ENCODE measurements around the gene HAS3. TPM values are rescaled to one million over a fixed set of nuclear protein-coding genes. Genes with fewer than 3 reads are reported as not detected.

HAS3 gene
- total RNA-seq, 3 donors from 2014 or later, result 4.6 to 19.4 (median 15.0) TPM

DNA sequence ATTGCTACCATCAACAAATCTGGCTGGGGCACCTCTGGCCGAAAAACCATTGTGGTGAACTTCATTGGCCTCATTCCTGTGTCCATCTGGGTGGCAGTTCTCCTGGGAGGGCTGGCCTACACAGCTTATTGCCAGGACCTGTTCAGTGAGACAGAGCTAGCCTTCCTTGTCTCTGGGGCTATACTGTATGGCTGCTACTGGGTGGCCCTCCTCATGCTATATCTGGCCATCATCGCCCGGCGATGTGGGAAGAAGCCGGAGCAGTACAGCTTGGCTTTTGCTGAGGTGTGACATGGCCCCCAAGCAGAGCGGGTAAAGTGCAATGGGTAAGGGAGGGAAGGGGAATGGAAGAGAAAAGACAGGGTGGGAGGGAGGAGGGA, 9.5 kb downstream of the HAS3 start:
- H3K4me3 ChIP-seq, result no peak overlapping the region
- H3K4me1 ChIP-seq (ENCODE audit: low read depth), result no peaks in the 10 kb centered on the region
- ATAC-seq (no peak), DNase-seq (peak in 1 of 3 donors; percentile 15)
- no peaks in the 10 kb centered on the region for H3K9me3 ChIP-seq
- no peaks in the 10 kb centered on the region for H3K36me3 ChIP-seq (ENCODE audit: low read depth)
- TF ChIP-seq, protein P1, sequence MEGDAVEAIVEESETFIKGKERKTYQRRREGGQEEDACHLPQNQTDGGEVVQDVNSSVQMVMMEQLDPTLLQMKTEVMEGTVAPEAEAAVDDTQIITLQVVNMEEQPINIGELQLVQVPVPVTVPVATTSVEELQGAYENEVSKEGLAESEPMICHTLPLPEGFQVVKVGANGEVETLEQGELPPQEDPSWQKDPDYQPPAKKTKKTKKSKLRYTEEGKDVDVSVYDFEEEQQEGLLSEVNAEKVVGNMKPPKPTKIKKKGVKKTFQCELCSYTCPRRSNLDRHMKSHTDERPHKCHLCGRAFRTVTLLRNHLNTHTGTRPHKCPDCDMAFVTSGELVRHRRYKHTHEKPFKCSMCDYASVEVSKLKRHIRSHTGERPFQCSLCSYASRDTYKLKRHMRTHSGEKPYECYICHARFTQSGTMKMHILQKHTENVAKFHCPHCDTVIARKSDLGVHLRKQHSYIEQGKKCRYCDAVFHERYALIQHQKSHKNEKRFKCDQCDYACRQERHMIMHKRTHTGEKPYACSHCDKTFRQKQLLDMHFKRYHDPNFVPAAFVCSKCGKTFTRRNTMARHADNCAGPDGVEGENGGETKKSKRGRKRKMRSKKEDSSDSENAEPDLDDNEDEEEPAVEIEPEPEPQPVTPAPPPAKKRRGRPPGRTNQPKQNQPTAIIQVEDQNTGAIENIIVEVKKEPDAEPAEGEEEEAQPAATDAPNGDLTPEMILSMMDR (IDR thresholded peaks at IDR 0.05), result no peak
- intact Hi-C loops (cut with DNase I, micrococcal nuclease), result loop anchor here in 1 of 2 donors (10.0 kb wide), 1 partner anchor 210 kb away; no protein-coding TSS in a partner anchor

DNA sequence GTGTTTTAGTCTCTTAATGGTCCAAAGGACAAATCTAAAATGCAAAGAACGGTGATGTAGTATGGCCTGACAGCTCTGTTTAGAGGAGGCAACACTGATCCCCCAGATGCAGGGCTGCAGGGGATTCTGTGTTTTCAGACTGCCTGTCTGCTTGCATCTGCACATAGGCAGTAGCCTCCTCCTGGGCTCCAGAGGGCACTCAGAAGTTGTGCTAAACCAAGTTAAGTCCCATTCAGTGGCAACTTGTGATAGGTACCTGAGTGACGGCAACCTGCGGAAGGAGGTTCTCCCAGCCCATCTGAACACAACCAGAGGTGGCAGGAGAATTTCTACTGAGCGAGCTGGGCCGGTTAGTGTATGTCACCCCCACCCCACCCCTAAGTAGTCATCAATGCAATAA, 9.9 kb downstream of the HAS3 start:
- ATAC-seq (no peak), DNase-seq (no peak)
- H3K9me3 ChIP-seq, result no peaks in the 10 kb centered on the region
- TF ChIP-seq, protein P1 (IDR thresholded peaks at IDR 0.05), result no peak
- no peaks in the 10 kb centered on the region for H3K36me3 ChIP-seq (ENCODE audit: low read depth)
- H3K4me3 ChIP-seq, result no peak overlapping the region
- no peaks in the 10 kb centered on the region for H3K4me1 ChIP-seq (ENCODE audit: low read depth)
- intact Hi-C loops (cut with DNase I, micrococcal nuclease), result loop anchor here in 1 of 2 donors (10.0 kb wide), 1 partner anchor 211 kb away; no protein-coding TSS in a partner anchor

DNA sequence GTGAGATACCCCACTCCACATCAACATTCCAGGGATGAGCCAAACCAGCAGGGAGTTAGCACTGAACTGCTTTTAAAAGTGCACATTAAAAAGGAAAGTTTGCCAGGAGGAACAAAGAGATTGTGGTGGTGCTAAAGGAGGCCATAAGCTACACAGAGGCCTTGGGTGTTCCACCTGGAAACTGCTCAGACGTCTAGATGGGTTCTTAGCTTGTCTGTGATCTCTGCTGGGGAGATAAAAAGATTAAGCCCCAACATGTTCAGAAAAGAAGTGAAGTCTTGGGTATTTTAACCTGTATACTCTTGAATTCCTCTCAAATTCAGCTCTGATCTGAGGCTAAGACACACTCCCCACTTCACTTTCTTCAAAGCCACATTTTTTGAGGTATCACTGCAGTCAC, 10.4 kb downstream of the HAS3 start:
- intact Hi-C loops (cut with DNase I, micrococcal nuclease), result loop anchor here in 1 of 2 donors (10.0 kb wide), 1 partner anchor 211 kb away; no protein-coding TSS in a partner anchor
- TF ChIP-seq, protein P1 (IDR thresholded peaks at IDR 0.05), result no peak
- DNase-seq (no peak), ATAC-seq (no peak)
- H3K4me1 ChIP-seq (ENCODE audit: low read depth), result no peaks in the 10 kb centered on the region
- H3K9me3 ChIP-seq, result no peaks in the 10 kb centered on the region
- no peaks in the 10 kb centered on the region for H3K36me3 ChIP-seq (ENCODE audit: low read depth)
- no peak overlapping the region for H3K4me3 ChIP-seq

DNA sequence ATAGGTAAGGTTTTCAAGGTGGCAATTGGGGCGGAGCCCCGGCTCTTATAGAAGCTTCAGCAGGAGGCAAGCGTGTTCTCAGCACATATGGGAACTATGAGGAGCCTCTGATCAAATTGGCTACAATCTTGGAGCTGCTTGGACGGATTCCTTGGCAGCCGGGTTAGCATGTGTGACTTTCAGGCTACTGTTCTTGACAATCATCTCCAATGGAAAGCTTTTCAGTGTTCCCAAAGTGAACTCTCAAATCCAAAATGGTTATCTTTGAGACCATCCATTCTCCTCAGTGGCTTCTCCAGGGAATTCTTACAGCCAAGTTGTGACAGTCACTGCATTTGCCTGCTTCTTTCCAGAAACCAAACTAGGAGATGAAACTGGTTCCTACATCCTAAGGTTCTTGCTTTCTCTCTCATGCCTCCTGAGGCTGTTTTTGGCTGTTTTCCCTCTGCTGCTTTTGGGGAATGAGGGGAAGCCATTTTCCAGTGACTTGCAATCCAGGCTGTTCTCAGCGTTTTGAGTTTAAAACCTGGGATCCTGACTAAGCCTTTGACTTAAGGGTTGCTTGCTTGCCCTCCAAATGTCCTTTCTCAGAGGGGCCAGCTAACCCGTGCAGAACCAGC, 10.9 kb downstream of the HAS3 start:
- no peak overlapping the region for H3K4me3 ChIP-seq
- no peaks in the 10 kb centered on the region for H3K4me1 ChIP-seq (ENCODE audit: low read depth)
- no peaks in the 10 kb centered on the region for H3K9me3 ChIP-seq
- TF ChIP-seq, protein P1 (IDR thresholded peaks at IDR 0.05), result no peak
- peak in 1 of 3 donors; percentile 16 for DNase-seq
- intact Hi-C loops (cut with DNase I, micrococcal nuclease), result loop anchor here in 1 of 2 donors (10.0 kb wide), 1 partner anchor 212 kb away; no protein-coding TSS in a partner anchor
- no peaks in the 10 kb centered on the region for H3K36me3 ChIP-seq (ENCODE audit: low read depth)
- ATAC-seq, result no peak

DNA sequence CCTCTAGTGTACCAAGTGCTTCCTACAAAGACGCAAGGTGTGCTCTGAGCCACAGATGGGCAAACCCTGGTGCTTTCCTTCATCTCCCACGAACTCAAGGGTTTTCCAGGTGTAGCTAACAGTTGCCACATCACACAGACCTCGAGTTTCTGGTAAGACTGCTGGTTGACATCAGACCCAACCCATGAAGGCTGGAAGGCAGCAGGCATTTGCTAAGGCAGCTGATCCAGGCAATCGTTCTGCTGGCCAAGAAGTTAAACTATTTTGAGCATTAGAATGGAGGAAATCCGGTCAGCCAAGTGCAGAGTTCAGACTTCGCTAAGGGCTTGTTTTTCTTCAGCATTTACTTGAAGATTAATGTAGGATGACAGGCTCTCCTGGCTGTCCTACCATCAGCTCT, 11.5 kb downstream of the HAS3 start:
- Histone ChIP-seq H3K9me3 (no peaks in the 10 kb centered on the region), H3K36me3 (ENCODE audit: low read depth) (no peaks in the 10 kb centered on the region), H3K4me3 (no peak overlapping the region), H3K4me1 (ENCODE audit: low read depth) (no peaks in the 10 kb centered on the region)
- intact Hi-C loops (cut with DNase I, micrococcal nuclease), result loop anchor here in 1 of 2 donors (10.0 kb wide), 1 partner anchor 212 kb away; no protein-coding TSS in a partner anchor
- no peak for DNase-seq
- ATAC-seq, result no peak
- TF ChIP-seq, protein P1 (IDR thresholded peaks at IDR 0.05), result no peak
